GM12875 (cell line): ENCODE data around the gene GALT.

Experiments used
- H3K4me3 ChIP-seq: one replicate; pipeline ENCODE4 v1.5.1; 2011; ENCODE audit warnings: low read depth, low read length, control low read depth
- CTCF ChIP-seq: IDR thresholded peaks from 2 replicates; pipeline ENCODE4 v1.5.1; 2011; ENCODE audit warnings: low read depth, mild to moderate bottlenecking, control low read depth, inconsistent platforms, low read length, moderate library complexity, borderline replicate concordance; ENCODE audit not compliant: insufficient read depth

GALT gene

GRCh38 chr9:34662526-34663302, 16.2 kb downstream of the GALT start, which contains the start of gene CCL27:
Gene CCL27 (minus strand): TSS chr9:34662657. CDS start chr9:34662633, 24 bp downstream.
- no peak within 1 kb of the TSS for H3K4me3 ChIP-seq
- TF ChIP-seq CTCF, result no peak

GRCh38 chr9:34663303-34663605, 16.8 kb downstream of the GALT start:
- no peak for TF ChIP-seq CTCF
- H3K4me3 ChIP-seq, result no peak overlapping the region

GRCh38 chr9:34664281-34665066, 18.0 kb downstream of the GALT start:
- peak; percentile 98 for TF ChIP-seq CTCF
- H3K4me3 ChIP-seq, result peak overlapping the region; percentile 23

- H3K4me3 ChIP-seq, result peak overlapping the region; percentile 23
- TF ChIP-seq CTCF, result no peak
Observed at GRCh38 chr9:34665067-34665380, 18.5 kb downstream of the GALT start.

- no peak for TF ChIP-seq CTCF
- H3K4me3 ChIP-seq, result peak overlapping the region; percentile 33
Observed at GRCh38 chr9:34665381-34666250, 19.1 kb downstream of the GALT start.

GRCh38 chr9:34669809-34670562, 23.5 kb downstream of the GALT start:
- no peak for TF ChIP-seq CTCF
- no peak overlapping the region for H3K4me3 ChIP-seq
